HG03064 (cell line): ENCODE measurements around the gene ANKDD1A.

Experiments
- ATAC-seq: cut with Tn5 transposase; IDR thresholded peaks from one replicate; pipeline ENCODE4 v1.9.1; 2021; ENCODE audit warnings: low read depth; ENCODE audit not compliant: unreplicated experiment

Gene ANKDD1A

GRCh38 chr15:64951777-64952418 is 40.2 kb downstream of the ANKDD1A start:
- ATAC-seq: no peak

GRCh38 chr15:64954395-64954794 is 42.7 kb downstream of the ANKDD1A start:
- no peak for ATAC-seq

GRCh38 chr15:64959128-64959527 is 47.4 kb downstream of the ANKDD1A start:
- ATAC-seq: no peak

- no peak for ATAC-seq
Observed at GRCh38 chr15:64960153-64960552, 48.5 kb downstream of the ANKDD1A start.

- ATAC-seq: no peak
Observed at GRCh38 chr15:64961013-64961412, 49.3 kb downstream of the ANKDD1A start.

- ATAC-seq: no peak
Observed at GRCh38 chr15:64969401-64969800, 57.7 kb downstream of the ANKDD1A start.

GRCh38 chr15:64970698-64971097 is 59.0 kb downstream of the ANKDD1A start:
- no peak for ATAC-seq

GRCh38 chr15:64975390-64975789 is 63.7 kb downstream of the ANKDD1A start:
- ATAC-seq: no peak

GRCh38 chr15:64979252-64979710 is 67.6 kb downstream of the ANKDD1A start:
- no peak for ATAC-seq

- no peak for ATAC-seq
Observed at GRCh38 chr15:64981812-64982431, 70.2 kb downstream of the ANKDD1A start.

- no peak for ATAC-seq
Observed at GRCh38 chr15:64982472-64982871, 70.8 kb downstream of the ANKDD1A start.

GRCh38 chr15:64985366-64986033 is 73.8 kb downstream of the ANKDD1A start:
- ATAC-seq: no peak

- no peak for ATAC-seq
Observed at GRCh38 chr15:64987136-64987535, 75.4 kb downstream of the ANKDD1A start.

GRCh38 chr15:64989416-64990167 is 77.9 kb downstream of the ANKDD1A start, which contains the start of gene SPG21:
TSS of gene SPG21 (minus strand) at chr15:64989914. CDS start at chr15:64983569, 6,345 bp downstream.
- peak; percentile 97 for ATAC-seq

GRCh38 chr15:64990168-64990470 is 78.4 kb downstream of the ANKDD1A start:
- no peak for ATAC-seq

- no peak for ATAC-seq
Observed at GRCh38 chr15:64991536-64992135, 79.9 kb downstream of the ANKDD1A start.

GRCh38 chr15:64993290-64993689 is 81.6 kb downstream of the ANKDD1A start:
- no peak for ATAC-seq

- ATAC-seq: no peak
Observed at GRCh38 chr15:64997066-64997465, 85.4 kb downstream of the ANKDD1A start.

- ATAC-seq: no peak
Observed at GRCh38 chr15:64997745-64998375, 86.2 kb downstream of the ANKDD1A start.

GRCh38 chr15:65004993-65005392 is 93.3 kb downstream of the ANKDD1A start:
- ATAC-seq: no peak
